ENCODE results near the gene SLC44A2.

DNA sequence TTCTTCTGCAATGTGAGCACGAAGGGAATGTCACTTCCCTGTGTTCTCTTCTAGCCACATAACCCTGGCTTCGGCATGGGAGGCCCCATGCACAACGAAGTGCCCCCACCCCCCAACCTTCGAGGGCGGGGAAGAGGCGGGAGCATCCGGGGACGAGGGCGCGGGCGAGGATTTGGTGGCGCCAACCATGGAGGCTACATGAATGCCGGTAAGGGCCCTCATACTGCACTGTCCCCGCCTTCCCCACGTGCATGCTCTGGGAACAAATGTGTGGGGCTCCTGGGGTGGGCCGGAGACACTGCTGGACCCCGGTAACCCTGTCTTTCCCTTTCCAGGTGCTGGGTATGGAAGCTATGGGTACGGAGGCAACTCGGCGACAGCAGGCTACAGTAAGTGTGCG, 58.2 kb downstream of the SLC44A2 start:
- TF ChIP-seq, protein P1, sequence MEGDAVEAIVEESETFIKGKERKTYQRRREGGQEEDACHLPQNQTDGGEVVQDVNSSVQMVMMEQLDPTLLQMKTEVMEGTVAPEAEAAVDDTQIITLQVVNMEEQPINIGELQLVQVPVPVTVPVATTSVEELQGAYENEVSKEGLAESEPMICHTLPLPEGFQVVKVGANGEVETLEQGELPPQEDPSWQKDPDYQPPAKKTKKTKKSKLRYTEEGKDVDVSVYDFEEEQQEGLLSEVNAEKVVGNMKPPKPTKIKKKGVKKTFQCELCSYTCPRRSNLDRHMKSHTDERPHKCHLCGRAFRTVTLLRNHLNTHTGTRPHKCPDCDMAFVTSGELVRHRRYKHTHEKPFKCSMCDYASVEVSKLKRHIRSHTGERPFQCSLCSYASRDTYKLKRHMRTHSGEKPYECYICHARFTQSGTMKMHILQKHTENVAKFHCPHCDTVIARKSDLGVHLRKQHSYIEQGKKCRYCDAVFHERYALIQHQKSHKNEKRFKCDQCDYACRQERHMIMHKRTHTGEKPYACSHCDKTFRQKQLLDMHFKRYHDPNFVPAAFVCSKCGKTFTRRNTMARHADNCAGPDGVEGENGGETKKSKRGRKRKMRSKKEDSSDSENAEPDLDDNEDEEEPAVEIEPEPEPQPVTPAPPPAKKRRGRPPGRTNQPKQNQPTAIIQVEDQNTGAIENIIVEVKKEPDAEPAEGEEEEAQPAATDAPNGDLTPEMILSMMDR (IDR thresholded peaks at IDR 0.05): no peak
- no peak for TF ChIP-seq EP300 (IDR thresholded peaks at IDR 0.05)

Data from ovary (tissue), 3 donors.